Activated CD4-positive, CD25-positive, alpha-beta regulatory T cell treated with anti-CD3 and anti-CD28 coated beads, Interleukin-2, amount 50 U/mL, for 24 hours (primary cell): ENCODE data around the gene NUDT17.
"Not testable (repeated sequence)": the region's sequence is repeated elsewhere in the genome, so short reads cannot be mapped to it uniquely, and the experiment has no call there.

Experiments used
- ATAC-seq, 2 donors: fragments of 150-1000 bp; cut with Tn5 transposase; one replicate each; pipeline ENCODE4 v1.10.0; 2021; ENCODE audit warnings: mild to moderate bottlenecking in 1 of 2, moderate library complexity in 1 of 2

NUDT17 gene, protein sequence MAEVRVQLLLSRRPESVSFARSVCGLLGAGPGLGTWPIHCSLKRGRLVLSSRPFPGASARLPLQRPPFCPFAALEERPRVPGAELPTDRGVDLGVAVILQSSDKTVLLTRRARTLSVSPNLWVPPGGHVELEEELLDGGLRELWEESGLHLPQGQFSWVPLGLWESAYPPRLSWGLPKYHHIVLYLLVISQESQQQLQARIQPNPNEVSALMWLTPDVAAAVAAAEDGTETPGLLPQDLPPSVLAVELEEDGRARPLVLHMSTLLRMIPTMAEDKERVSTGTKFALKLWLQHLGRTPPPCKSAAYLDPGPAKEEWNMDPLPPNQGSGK

DNA sequence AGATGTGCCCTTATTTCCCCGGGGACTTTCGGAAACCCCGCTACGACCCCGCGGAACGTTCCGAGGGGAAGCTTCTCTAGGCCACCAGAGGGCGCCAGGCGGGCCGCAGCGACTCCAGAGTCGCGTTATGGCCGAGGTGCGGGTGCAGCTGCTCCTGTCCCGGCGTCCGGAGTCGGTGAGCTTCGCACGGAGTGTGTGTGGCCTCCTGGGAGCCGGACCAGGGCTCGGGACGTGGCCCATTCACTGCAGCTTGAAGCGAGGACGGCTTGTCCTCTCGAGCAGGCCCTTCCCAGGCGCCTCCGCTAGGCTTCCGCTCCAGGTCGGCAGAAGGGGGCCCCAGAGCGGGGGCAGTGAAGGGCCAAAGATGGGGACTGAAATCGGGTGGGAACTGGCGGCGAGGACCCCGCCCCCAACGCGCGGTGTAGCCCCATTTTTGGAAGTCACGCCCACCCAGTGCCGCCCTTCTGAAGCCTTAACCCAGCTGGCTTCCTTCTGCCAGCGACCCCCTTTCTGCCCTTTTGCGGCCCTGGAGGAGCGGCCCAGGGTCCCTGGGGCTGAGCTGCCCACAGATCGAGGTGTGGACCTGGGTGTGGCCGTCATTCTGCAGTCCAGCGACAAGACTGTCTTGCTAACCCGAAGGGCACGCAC is at the start of gene NUDT17:
Gene NUDT17, plus strand, starts transcription at position 117 of the 648 bp plus-strand sequence. Its CDS starts 11 bp downstream, at position 128.
- peak; percentile 77 to 82 for ATAC-seq

DNA sequence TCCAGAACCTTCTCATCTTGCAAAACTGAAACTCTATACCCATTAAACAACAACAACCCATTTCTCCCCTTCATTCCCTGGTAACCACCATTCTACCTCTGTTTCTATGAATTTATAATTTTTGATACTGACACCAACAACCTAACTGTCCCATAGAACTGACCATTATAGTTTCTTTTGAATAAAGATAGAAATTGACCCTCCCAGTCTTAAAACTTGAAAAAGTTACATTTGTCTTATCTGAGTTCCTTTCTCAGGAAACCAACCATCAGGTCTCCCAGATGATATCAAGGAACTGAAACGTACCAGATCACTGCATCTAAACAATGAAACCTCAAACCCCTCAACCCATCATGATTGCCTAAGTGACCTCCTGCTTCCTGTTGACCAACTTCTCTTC is 48.7 kb upstream of the NUDT17 start:
- ATAC-seq: no peak

DNA sequence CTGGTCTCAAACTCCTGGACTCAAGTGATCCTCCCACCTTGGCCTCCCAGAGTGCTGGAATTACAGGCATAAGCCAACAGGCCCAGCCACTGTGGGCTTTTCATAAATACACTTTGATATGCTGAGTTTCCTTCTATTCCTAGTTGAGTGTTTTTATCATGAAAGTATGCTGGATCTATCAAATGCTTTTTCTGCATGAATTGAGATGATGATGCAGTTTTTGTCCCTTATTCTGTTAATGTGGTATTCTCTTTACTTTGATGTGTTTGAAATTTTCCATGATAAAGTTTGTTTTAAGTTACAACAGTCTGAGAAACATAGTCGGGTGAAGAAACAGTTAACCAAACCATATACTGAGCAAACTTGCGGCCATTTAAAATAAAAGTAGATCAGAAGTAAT is 45.6 kb upstream of the NUDT17 start:
- no peak for ATAC-seq

DNA sequence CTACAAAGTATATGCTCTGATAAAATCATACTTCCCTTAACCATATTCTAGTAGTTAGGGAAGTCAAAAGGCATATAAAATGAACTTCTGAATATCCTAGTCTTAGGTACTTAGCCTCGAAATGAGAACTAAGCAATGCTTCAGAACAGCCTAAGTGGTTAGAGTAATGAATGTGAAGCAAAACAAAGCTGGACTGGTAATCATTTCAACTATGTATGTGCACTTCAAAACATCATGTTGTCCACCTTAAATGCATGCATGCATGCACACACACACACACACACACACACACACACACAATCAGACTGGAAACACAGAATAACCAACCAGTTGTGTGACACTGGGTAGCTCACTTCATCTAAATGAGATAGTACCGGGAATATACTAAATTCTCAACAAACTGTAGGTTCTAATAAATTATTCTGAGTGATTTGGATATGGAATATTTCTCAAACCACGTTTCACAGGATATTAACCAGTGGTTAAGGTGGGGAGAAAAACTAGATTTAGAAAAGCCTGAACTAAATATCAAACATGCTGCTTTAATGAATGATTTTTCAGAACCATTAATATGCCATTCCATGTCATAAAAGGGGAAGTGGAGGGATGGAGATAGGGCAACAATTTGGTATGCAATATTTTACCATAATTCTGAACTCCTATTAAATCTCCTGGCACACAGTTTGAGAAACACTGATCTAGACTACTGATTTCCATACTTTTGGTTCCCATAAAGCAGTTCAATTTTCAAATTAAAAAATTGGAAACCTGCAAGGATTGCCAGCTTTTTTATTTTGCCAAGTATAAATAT is 41.0 kb upstream of the NUDT17 start:
- ATAC-seq: no peak

DNA sequence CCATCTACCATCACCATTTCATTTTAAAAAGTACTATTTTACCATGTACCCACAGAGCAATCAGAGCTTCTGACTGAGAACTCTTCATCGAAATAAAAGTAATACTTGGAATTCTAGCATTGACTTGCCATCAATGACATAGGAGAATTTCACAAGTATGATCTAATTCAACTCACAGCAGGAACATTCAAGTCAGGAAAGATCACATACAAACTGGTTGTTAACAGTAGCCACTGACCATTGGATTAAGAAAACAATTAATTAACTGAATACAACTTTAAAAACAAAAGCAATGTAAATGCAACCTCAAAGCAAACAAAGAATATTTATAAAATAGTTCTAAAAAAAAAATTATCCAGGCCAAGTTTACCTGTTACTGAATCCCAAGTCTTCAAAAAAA is 40.4 kb upstream of the NUDT17 start:
- no peak for ATAC-seq

DNA sequence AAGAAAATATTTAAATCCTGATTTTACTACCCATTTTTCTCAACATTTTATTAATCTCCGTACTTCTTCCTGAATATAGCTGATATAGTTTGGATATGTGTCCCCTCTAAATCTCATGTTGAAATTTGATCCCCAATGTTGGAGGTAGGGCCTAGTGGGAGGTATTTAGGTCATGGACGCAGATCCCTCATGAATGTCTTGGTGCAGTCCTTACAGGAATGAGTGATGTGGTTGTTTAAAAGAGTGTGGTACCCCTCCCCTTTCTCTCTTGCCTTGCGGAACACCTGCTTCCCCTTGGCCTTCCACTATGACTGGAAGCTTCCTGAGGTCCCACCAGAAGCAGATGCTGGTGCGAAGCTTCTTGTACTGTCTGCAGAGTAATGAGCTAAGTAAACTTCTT is 39.0 kb upstream of the NUDT17 start:
- no peak for ATAC-seq

DNA sequence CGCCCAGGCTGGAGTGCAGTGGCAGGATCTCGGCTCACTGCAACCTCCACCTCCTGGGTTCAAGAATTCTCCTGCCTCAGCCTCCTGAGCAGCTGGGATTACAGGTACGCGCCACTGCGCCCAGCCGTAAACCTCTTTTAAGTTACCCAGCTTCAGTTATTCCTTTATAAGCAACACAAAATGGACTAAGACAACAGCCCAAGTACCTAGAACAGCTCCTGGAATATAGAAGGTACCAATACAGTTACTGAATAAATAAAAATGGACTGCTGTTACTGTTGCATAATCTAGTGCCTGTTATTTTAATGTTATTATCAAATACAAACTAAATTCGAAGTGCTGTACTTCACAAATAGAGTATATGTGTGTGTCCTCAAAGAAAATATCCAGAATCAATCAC is 38.6 kb upstream of the NUDT17 start:
- no peak for ATAC-seq

DNA sequence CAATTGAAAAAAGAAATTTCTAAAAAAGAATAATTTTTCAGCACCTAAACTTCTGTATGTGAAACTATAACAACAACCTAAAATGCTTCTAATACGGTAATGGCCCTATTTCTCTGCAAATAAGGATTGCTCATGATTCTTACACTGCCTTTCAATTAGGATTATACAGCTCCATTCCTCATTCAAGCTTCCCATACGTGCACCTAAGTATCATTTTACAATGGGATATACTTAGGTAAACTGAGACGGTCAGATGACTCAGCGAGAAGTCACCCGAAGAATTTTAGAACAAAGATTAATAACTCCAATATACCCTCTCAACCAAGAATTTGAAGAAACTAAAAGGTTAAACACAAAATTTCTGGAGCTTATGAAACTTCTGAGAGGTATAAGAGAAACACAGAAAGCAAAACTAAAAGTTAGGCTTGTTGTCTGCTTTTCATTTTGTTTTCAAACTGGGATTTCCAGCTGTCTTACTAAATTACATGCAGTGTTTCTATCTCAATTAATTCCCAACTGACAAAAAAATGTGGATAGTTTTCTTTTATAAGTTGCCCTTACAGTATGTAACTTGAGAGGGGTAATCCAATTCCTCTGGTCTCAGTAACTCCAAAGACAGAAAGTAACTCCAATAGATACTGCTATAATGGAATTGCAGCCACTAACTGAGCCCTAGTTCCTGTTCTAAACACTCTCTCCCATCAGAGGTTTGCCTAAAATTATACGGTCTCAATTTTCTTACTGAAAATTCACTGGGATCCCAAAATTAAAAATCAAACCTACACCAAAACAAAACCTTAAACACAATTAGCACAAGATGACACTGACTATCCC is 32.2 kb upstream of the NUDT17 start:
- peak in 1 of 2 donors; percentile 31 for ATAC-seq

DNA sequence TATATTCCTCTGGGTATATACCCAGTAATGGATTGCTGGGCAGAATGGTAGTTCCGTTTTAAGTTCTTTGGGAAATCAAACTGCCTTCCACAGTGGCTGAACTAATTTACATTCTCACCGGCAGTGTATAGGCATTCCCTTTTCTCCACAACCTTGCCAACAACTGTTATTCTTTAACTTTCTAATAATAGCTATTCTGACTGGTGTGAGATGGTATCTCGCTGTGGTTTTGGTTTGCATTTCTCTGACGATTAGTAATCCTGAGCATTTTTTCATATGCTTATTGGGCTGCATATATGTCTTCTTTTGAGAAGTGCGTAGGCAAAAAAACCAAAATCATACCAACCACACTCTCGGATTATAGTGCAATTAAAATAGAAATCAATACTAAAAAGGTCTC is 27.3 kb upstream of the NUDT17 start:
- ATAC-seq: peak; percentile 57 to 62

DNA sequence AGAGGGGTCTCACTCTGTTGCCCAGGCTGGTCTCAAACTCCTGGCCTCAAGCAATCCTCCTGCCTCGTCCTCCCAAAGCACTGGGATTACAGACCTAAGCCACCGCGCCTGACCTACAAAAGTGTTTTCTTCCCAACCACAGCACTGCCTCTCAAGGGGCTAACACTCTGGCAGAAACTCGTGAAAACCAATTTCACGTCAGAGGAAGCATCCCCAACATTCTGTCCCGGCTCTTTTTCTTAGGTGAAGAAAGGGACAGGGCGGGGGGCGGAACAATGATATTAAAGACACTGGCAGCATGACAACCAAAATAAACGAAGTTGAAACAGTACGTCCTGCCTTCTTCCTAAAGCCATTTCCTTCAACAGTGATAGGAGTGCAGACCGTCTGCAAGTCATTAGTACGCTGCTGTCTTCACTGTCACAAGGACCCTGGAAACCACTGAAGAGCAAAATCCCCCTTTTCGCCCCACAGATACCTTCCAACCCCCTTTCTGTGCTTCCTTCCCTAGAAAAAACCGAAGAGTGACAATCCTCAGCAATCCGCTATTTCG is 22.6 kb upstream of the NUDT17 start:
- ATAC-seq: not testable (repeated sequence)

DNA sequence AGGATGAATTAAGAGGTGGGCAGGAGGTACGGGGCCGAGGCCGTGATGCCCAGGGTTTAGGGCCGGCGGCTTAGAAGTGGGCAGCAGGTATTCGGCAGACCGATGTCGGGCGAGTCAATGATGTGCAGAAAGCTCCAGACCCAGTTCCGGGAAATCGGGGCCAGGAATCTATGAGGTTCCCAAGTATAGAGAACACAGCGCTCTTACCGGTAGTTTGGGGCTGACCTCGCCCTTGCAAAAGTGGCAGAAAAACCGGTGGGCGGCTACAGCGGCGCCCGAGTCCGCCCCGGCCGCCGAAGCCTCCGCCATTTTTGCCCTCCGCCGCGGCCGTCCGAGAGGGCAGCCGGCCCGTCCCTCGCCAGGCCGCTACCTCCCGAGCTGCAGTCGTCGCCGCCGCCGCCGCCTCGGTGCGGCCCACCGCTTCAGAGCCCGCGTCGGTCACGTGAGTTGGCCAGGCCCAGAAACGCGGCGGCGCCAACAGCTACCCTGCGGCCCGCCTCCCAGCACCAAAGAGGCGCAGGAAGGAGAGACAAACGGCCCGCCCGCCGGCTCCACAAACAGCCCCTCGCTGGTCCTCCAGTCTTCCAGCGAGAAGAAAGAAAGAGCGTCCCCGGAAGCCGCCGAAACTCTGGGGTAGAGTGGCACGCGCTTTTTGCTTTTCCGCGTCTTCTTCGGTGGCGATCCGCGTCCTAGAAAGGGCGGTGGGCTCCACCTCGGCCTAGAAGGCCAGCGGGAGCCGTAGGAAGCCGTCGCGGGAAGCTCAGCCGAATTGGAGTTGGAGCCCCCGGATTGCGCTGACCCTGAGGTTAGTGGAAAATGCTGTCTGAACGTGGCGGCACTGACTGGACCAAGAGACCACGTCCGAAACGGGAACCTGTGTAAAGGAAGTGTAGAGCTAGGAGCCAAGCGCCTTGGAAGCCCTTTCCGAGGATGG is 21.6 kb upstream of the NUDT17 start, which contains the start of the genes POLR3C and RNF115:
Gene POLR3C, plus strand, starts transcription at position 636 of the 934 bp plus-strand sequence. CDS start 1,577 bp downstream, outside the sequence.
Gene RNF115, minus strand, starts transcription at position 531 of the 934 bp plus-strand sequence. Its CDS starts 222 bp downstream, at position 309.
- peak; percentile 70 to 71 for ATAC-seq

DNA sequence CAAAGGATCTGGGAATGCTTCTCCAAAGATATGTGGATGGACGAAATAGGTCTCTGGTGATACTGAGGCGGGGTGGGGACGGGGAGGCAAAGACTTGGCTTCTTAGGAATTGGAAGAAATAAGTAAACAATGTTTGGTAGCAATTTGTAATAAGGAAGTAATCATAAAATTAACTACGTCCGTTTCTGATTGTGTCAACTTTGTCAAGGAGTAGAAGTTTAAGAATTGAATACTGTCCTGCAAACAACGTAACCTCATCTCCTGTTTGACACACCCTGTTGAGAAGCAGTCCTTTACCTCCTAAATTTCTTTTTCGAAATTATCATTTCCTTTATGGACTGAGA is 21.0 kb upstream of the NUDT17 start:
- ATAC-seq: no peak

DNA sequence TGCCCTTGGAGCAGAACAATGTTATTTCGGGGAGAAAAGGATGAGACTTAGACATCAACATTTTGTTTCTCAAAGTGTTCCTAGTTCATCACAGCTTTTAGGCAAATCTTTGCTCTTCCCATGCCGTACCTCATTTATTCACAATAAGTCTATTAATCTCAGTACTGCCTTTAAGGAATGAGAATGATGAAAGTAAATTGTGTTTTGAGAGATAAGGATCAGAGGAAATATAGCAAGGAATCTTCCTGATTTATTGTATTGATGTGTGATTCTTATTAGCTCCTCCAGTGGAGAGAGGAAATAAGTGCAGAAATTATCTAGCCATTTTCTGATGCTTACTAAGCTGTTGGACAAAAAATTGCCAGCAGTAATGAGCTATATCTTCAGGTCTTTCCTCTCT is 19.4 kb upstream of the NUDT17 start:
- no peak for ATAC-seq

DNA sequence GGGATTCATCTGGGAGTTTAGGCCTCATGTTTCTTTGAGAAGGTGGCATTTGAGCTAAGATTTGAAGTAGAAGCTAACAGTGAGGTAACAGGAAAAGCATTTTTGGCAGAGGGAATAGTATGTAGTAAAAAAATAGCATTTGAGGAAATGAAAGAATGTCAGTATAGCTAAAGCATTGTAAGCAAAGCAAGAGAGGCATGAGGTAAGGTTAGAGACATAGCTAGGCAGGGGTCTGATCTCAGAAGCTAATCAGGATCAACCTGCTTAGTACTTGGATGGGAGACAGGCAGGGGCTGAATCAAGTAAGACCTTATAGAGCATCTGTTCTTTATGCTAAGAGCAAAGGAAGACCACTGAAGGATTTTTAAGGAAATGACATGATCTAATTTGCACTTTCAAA is 17.5 kb upstream of the NUDT17 start:
- ATAC-seq: peak in 1 of 2 donors; percentile 8

DNA sequence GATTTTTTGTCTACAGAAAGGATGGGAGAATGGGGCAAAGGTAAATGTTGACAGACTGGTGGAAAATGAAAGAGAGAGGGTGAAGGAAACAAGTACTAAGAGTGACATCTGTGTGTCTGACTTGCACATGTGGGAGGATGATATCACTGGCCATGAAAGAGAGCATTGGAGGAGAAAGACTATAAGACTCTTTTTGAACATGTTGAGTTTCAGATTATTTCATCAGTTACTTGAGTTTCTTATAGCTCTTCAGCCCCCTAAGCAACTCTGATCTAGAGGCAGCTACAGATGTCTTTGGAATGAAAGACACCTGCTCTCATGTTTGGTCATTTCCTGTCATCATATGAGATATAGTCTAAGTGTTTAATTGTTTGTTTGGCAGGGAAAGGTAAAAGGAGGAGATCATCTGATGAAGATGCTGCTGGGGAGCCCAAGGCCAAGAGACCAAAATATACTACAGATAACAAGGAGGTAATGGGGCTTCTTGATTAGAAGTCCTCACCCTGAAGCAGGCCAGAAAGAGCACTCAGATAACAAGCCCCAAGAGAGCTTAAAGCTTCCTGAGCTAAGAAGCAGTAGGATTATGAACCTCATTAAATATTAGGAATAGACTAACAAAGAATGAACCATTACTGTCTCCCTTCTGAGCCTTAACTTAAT is 16.9 kb upstream of the NUDT17 start:
- peak; percentile 77 for ATAC-seq

DNA sequence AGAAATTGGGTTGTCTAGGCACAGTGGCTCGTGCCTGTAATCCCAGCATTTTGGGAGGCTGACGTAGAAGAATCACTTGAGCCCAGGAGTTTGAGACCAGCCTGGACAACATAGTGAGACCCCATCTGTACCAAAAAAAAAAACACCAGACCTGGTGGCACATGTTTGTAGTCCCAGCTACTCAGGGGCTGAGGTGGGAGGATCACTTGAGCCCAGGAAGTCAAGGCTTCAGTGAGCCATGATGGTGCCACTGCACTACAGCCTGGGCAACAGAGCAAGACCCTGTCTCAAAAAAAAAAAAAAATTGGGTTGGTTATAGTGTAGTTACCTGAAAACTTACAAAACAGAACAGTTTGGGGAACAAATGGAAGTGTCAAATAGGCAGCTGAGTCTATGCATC is 14.6 kb upstream of the NUDT17 start:
- not testable (repeated sequence) for ATAC-seq

DNA sequence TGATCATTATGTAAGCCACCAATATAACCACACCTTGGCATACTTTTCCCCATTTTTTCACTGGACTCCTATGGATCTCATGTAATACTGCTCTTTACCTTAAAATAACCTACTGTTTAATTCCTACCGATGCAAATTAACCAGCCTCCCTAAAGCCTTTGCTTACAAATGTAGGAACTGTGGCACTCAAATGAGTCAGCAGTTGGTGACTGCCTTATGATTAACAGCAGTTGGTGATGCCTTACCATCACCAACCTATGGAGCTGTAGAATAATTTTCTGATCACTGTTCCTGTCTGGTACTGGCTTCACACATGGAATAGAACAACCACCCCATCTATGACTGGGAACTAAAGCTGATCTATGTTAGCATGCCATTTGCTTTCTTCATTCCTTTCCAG is 7.8 kb upstream of the NUDT17 start:
- no peak for ATAC-seq

DNA sequence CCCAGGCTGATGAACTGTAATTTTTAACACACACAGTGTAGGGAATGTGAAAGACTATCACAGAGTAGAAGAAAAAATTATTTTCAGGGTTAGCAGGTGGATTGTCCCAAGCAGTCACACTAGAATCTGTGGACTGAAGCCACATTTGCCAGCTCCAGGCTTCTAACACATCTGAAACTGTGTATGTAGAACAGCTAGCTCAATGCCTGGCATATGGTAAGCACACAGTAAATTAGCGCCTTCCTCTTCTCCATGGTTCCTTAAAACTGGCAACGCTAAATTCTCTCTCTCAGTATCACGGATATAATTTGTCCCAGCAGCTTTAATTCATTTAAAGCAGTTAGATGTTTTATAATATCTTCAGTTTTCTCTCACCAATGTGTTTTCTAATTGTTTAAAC is 2.4 kb upstream of the NUDT17 start:
- ATAC-seq: no peak

DNA sequence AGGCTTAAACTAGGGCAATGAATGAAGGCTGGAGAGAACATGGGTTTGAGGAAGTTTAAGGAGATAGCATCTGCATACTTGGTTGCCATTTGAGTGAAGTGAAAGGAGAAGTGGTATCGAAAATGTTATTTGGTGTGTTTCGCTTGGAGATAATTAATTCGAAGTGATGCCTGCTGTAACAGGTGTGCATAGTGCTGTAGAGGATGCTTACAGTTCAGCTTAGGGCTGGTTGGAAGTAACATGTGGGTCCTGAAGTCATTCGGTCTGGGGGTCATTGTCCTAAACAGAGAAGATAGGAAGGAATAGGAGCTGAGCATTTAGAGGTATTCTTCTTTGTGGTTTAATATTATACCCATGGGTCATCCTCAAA is 301 bp upstream of the NUDT17 start:
- ATAC-seq: peak; percentile 61 to 64

DNA sequence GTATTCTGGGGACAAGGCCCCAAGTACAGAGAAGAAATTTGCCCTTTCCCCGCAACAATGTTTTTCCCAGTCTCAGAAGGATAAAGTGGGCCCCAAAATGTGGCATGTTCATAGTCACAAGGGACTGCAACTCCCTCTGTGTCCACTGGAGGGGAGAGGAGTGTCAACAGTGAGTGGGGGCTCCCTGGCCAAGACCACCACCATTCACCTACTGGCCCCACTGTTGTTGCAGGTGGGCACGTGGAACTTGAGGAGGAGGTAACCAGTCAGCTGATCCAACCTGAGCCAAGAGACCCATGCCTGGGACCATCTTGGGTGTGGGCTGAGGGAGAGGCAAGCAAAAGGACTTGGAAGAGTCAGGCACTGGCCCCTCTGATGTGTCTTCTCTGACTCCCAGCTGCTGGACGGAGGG is 777 bp downstream of the NUDT17 start:
- peak; percentile 27 to 36 for ATAC-seq
